GM13976 (cell line): Measurements from ENCODE around the gene PDZRN3.
"Not testable (repeated sequence)": the region's sequence is repeated elsewhere in the genome, so short reads cannot be mapped to it uniquely, and the experiment has no call there.

Source experiments
- DNase-seq: peaks from one replicate; pipeline ENCODE4 v3.0.0; 2012; ENCODE audit warnings: low spot score
- in situ Hi-C: fragments of 300-500 bp; cut with MboI; formaldehyde crosslinking; loops from one replicate; pipeline ENCODE4 v1.12.0; 2022; ENCODE audit warnings: low sequenced_read_pairs, mixed read lengths, inconsistent platforms; ENCODE audit not compliant: unreplicated experiment
- TF ChIP-seq, protein P1 (sequence below): IDR thresholded peaks from 2 replicates; pipeline ENCODE4 v1.5.1; 2012; ENCODE audit warnings: borderline replicate concordance, mild to moderate bottlenecking; ENCODE audit not compliant: insufficient read depth; ENCODE audit errors: extremely low read depth, missing control alignments, control extremely low read depth

PDZRN3 gene

GRCh38 chr3:73571238-73571794, 53.4 kb downstream of the PDZRN3 start:
- in situ Hi-C loops = no loop called here
- TF ChIP-seq, protein P1, sequence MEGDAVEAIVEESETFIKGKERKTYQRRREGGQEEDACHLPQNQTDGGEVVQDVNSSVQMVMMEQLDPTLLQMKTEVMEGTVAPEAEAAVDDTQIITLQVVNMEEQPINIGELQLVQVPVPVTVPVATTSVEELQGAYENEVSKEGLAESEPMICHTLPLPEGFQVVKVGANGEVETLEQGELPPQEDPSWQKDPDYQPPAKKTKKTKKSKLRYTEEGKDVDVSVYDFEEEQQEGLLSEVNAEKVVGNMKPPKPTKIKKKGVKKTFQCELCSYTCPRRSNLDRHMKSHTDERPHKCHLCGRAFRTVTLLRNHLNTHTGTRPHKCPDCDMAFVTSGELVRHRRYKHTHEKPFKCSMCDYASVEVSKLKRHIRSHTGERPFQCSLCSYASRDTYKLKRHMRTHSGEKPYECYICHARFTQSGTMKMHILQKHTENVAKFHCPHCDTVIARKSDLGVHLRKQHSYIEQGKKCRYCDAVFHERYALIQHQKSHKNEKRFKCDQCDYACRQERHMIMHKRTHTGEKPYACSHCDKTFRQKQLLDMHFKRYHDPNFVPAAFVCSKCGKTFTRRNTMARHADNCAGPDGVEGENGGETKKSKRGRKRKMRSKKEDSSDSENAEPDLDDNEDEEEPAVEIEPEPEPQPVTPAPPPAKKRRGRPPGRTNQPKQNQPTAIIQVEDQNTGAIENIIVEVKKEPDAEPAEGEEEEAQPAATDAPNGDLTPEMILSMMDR = no peak
- no peak for DNase-seq

DNA sequence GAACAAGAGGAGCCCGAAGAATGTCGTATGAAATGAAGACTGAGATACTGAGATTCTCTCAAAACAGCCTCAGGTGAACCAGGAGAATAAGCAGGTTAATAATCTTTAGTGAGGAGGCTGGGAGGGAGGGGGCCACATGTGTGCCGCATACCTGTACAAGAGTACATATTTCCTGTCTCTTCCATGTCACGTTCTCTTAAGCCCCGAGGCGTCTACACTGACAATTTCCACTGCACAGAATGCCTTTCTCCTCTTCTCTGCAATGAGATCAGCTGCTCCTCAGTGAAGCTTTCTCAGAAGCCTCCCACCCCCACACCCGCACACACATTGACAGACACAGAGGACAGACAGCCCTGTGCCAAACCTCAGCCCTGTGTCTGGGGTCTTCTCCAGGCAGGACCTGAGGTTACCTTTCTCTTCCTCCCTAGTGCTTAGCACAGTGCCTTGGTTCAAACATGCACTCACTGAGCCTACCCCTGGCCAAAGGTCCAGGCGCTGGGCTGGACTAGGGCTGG, 55.4 kb downstream of the PDZRN3 start:
- TF ChIP-seq, protein P1 = no peak
- in situ Hi-C loops = no loop called here
- no peak for DNase-seq

GRCh38 chr3:73568371-73568862, 56.3 kb downstream of the PDZRN3 start:
- in situ Hi-C loops = no loop called here
- no peak for DNase-seq
- TF ChIP-seq, protein P1 = no peak

- DNase-seq, in situ Hi-C loops: not testable (repeated sequence)
These were observed 59.4 kb downstream of the PDZRN3 start for GRCh38 chr3:73565374-73565773.

DNA sequence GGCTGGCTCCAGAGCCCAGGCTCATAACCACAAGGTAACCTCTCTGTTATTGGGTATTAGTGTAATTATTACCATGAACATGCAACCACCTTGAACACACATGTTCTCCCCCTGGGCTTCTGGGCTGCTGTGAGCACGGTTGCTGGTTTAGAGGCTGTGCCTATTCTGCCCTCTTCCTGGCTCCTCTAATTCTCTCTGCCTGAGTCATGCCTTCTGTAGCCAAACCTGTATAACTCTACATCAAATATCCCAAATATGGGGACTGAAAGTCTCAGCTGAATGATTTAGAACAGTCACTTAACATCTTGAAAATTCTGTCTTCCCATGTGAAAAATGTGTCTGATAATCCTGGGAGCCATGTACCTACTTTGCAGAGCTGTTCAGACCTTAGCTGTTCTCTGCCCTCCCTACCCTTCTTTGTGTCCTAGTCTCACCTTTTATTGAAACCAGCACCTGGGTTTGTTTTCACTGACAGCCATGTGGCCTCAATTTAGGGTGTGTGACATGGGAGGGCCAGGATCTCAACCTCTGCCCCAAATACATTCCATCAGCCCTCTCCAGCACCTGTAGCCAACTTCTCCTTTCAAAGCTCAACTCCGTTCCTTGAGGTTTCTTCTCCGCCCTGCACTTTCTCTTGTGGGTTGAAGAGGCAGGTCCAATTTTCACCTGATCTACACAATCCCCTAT, 60.7 kb downstream of the PDZRN3 start:
- no peak for DNase-seq
- TF ChIP-seq, protein P1 = no peak
- in situ Hi-C loops = no loop called here

GRCh38 chr3:73561494-73561893, 63.2 kb downstream of the PDZRN3 start:
- TF ChIP-seq, protein P1 = no peak
- no peak for DNase-seq
- in situ Hi-C loops = no loop called here

- TF ChIP-seq, protein P1 = no peak
- in situ Hi-C loops = no loop called here
- DNase-seq = no peak
These were observed 65.0 kb downstream of the PDZRN3 start for GRCh38 chr3:73559749-73560148.
